Measurements from ENCODE around the gene PLEK. TPM values are rescaled to one million over a fixed set of nuclear protein-coding genes. Genes with fewer than 3 reads are reported as not detected.

Gene PLEK
- total RNA-seq, 2 donors from 2014 or later, result not detected

DNA sequence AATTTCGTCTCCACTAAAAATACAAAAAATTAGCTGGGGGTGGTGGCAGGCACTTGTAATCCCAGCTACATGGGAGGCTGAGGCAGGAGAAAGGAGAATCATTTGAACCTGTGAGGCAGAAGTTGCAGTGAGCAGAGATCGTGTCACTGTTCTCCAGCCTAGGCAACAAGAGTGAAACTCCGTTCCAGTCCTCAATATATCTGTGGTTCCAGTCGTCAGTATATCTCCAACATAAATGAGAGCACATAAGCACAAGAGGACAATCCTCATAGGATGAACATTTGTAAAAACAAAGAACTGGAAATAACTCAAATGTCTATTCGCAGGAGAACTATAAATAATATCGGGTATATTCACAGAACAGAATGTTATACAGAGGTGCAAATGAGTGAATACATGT is 13.1 kb upstream of the PLEK start:
- Histone ChIP-seq H3K27ac (ENCODE audit: low read depth, low read length) (no peak overlapping the region), H3K4me3 (ENCODE audit: low read length) (no peak overlapping the region), H3K9ac (ENCODE audit: extremely low read depth, low read length, poor library complexity, severe bottlenecking) (no peak overlapping the region), H3K27me3 (ENCODE audit: control insufficient read depth, insufficient read depth, low read length, poor library complexity, severe bottlenecking) (no peaks in the 10 kb centered on the region), H3K36me3 (ENCODE audit: control insufficient read depth, insufficient read depth, low read length) (no peaks in the 10 kb centered on the region), H3K4me1 (ENCODE audit: control insufficient read depth, insufficient read depth, low read length) (no peaks in the 10 kb centered on the region), H3K9me3 (ENCODE audit: control insufficient read depth, low read length) (no peaks in the 10 kb centered on the region)
- peaks cover 14% of the 10 kb centered on the region for H3K27me3 Mint-ChIP-seq (ENCODE audit: insufficient read depth)
- DNase-seq, result no peak
- H3K36me3 Mint-ChIP-seq (ENCODE audit: low read depth), result no peaks in the 10 kb centered on the region
- WGBS, 2 experiments (ENCODE audit: insufficient coverage in 1 of 2, insufficient read length in 1 of 2), result 93% methylated on average over 5 to 6 of the region's 6 CpGs
- H3K4me3 Mint-ChIP-seq, result no peak overlapping the region
- no peaks in the 10 kb centered on the region for H3K4me1 Mint-ChIP-seq
- no peaks in the 10 kb centered on the region for H3K9me3 Mint-ChIP-seq
- TF ChIP-seq, protein P1, sequence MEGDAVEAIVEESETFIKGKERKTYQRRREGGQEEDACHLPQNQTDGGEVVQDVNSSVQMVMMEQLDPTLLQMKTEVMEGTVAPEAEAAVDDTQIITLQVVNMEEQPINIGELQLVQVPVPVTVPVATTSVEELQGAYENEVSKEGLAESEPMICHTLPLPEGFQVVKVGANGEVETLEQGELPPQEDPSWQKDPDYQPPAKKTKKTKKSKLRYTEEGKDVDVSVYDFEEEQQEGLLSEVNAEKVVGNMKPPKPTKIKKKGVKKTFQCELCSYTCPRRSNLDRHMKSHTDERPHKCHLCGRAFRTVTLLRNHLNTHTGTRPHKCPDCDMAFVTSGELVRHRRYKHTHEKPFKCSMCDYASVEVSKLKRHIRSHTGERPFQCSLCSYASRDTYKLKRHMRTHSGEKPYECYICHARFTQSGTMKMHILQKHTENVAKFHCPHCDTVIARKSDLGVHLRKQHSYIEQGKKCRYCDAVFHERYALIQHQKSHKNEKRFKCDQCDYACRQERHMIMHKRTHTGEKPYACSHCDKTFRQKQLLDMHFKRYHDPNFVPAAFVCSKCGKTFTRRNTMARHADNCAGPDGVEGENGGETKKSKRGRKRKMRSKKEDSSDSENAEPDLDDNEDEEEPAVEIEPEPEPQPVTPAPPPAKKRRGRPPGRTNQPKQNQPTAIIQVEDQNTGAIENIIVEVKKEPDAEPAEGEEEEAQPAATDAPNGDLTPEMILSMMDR (conservative IDR thresholded peaks at IDR 0.05), result no peak
- no peak overlapping the region for H3K27ac Mint-ChIP-seq

DNA sequence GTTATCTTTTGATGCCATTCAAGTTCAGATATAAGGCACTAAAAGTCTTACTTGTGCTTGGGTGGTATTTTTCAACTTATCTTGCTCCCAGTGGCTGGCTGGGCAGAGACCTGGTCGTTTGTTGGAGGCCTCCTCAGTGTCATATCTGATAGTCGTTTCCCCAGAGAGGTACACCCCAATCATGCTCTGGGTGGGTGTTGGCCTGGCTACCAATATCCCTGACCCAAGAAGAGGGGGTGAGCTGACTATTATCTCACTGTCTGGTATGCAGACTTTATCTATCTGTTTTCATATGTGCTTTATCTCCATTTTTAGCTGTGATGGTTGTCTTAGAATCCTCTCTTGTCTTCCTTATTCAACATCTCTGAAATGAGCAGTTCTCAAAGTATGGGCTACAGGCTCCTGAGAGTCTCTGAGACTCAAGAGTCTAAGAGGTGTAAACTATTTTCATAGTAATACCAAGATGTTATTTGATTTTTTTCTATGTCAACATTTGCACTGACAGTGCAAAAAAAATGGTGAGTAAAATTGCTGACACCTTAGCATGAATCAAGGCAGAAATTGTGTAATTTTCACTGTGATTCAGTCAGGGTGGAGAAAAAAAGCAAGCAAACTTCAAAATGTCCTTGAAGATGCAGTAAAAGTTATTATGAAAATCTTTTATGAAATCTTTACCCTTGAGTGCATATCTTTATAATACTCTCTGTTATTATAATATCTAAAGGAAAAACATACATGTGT is 12.3 kb upstream of the PLEK start:
- no peaks in the 10 kb centered on the region for H3K36me3 Mint-ChIP-seq (ENCODE audit: low read depth)
- H3K27me3 ChIP-seq (ENCODE audit: control insufficient read depth, insufficient read depth, low read length, poor library complexity, severe bottlenecking), result no peaks in the 10 kb centered on the region
- H3K4me3 Mint-ChIP-seq, result no peak overlapping the region
- H3K36me3 ChIP-seq (ENCODE audit: control insufficient read depth, insufficient read depth, low read length), result no peaks in the 10 kb centered on the region
- H3K9me3 Mint-ChIP-seq, result no peaks in the 10 kb centered on the region
- H3K27ac ChIP-seq (ENCODE audit: low read depth, low read length), result no peak overlapping the region
- no peaks in the 10 kb centered on the region for H3K9me3 ChIP-seq (ENCODE audit: control insufficient read depth, low read length)
- WGBS, 2 experiments (ENCODE audit: insufficient coverage in 1 of 2, insufficient read length in 1 of 2), result 46 to 78% methylated on average over 2 of the region's 2 CpGs
- H3K9ac ChIP-seq (ENCODE audit: extremely low read depth, low read length, poor library complexity, severe bottlenecking), result no peak overlapping the region
- no peak overlapping the region for H3K27ac Mint-ChIP-seq
- no peak for DNase-seq
- H3K27me3 Mint-ChIP-seq (ENCODE audit: insufficient read depth), result peaks cover 14% of the 10 kb centered on the region
- H3K4me1 ChIP-seq (ENCODE audit: control insufficient read depth, insufficient read depth, low read length), result no peaks in the 10 kb centered on the region
- H3K4me1 Mint-ChIP-seq, result no peaks in the 10 kb centered on the region
- TF ChIP-seq, protein P1 (conservative IDR thresholded peaks at IDR 0.05), result no peak
- H3K4me3 ChIP-seq (ENCODE audit: low read length), result no peak overlapping the region

DNA sequence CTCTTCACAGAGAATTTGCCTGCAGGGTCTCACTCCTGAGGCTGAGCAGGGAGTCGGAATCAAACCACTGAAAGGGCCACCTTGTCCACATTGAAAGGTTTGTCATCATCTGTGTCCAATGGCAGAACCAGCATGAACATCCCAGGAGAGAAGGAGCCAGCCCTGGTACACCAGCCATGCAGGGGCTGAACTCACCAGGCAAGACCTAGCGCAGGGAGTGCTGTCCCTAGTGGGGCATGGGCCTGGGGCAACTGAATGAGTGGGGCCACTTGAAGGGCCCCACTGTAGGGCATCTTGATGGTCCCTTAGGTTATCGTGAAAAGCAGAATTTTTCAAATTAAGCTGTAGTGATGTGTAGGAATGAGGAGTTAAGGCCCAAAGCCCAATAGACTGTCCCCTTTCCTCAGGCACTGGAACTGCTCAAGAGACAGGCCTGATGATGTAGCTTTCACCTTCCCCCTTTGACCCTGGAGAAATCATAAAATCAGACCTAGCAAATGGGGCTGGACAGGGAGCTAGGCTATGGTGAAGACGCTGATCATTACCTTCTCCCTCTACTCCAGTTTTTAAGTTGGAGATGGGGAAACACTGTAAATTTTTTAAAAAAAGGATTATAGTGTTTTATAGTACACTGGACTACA is 8.4 kb upstream of the PLEK start:
- no peaks in the 10 kb centered on the region for H3K27me3 ChIP-seq (ENCODE audit: control insufficient read depth, insufficient read depth, low read length, poor library complexity, severe bottlenecking)
- TF ChIP-seq, protein P1 (conservative IDR thresholded peaks at IDR 0.05), result no peak
- H3K4me1 Mint-ChIP-seq, result no peaks in the 10 kb centered on the region
- H3K9ac ChIP-seq (ENCODE audit: extremely low read depth, low read length, poor library complexity, severe bottlenecking), result no peak overlapping the region
- peaks cover 4% of the 10 kb centered on the region for H3K27me3 Mint-ChIP-seq (ENCODE audit: insufficient read depth)
- no peak for DNase-seq
- H3K36me3 Mint-ChIP-seq (ENCODE audit: low read depth), result no peaks in the 10 kb centered on the region
- no peak overlapping the region for H3K27ac Mint-ChIP-seq
- H3K4me3 Mint-ChIP-seq, result no peak overlapping the region
- H3K9me3 Mint-ChIP-seq, result no peaks in the 10 kb centered on the region
- no peak overlapping the region for H3K27ac ChIP-seq (ENCODE audit: low read depth, low read length)
- no peaks in the 10 kb centered on the region for H3K4me1 ChIP-seq (ENCODE audit: control insufficient read depth, insufficient read depth, low read length)
- no peak overlapping the region for H3K4me3 ChIP-seq (ENCODE audit: low read length)
- no peaks in the 10 kb centered on the region for H3K36me3 ChIP-seq (ENCODE audit: control insufficient read depth, insufficient read depth, low read length)
- H3K9me3 ChIP-seq (ENCODE audit: control insufficient read depth, low read length), result no peaks in the 10 kb centered on the region
- 75 to 92% methylated on average over 1 to 4 of the region's 4 CpGs for WGBS, 2 experiments (ENCODE audit: insufficient coverage in 1 of 2, insufficient read length in 1 of 2)
